HG03064 (cell line): ENCODE measurements around the gene EPHA6.
A peak's percentile ranks its signal among the peaks of the same experiment; 100 is the strongest.

Source experiments
- ATAC-seq: cut with Tn5 transposase; IDR thresholded peaks from one replicate; pipeline ENCODE4 v1.9.1; 2021; ENCODE audit warnings: low read depth; ENCODE audit not compliant: unreplicated experiment

The EPHA6 gene

DNA sequence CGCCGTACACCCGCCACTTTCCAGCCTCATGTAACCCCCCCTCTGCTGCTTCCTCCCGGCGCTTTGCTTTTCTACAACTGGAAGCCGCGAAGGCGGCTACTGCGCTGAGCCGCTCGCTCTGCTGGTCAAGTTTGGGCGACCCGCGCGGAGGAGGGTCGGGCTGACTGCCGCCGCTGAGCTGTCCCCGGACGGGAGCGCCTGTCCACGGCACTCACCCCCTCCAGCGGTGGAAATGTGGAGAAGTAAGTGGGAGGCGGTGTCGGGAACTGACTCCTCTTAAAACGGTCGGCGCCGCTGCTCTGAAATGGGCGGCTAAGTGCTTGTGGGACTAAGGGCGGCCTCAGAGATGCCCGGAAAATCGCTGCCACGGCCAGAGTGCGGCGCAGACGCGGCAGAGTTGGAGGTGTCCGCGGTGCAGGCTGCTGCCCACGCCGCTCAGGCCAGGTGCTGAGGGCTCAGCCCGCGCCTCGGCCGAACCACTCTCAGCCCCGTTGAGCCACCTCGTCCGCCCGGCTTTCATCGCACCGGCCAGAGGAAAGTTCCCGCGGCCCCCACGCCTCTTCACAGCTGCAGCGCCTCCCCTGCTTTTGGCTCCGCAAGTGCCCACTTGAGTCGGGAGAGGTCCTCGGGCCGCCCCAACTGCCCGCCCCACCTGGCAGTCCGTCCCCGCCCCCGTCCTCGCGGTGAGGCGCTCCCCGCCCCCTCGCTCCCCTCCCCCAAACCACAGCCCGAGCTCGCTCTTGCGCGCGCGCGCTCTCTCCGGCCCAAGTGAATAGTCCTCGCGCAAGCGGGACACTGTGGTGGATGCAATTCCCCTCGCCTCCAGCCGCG lies at the start of gene EPHA6:
EPHA6 (plus strand) TSS at position 775 of the 831 bp plus-strand sequence.
- peak; percentile 20 for ATAC-seq

DNA sequence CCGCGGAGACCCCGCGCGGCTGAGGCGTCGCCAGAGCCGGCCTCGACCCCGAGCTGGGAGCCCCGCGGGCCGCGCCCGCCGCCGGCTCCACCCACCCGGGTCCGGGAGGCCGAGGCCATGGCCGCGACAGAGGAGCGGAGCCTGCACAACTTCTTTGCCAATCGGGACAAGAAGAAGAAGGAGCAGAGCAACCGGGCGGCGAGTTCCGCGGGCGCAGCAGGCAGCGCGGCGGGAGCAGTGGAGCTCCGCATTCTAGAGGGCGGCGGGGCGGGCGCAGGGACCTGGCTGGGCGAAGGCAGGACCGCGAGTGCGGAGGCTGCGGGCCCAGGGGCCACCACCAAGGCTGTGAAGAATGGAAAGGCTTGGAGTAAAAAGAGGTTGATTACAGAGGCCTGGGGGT lies 37.6 kb upstream of the EPHA6 start:
- ATAC-seq: no peak

GRCh38 chr3:96779810-96780209 lies 34.6 kb upstream of the EPHA6 start:
- ATAC-seq: no peak

DNA sequence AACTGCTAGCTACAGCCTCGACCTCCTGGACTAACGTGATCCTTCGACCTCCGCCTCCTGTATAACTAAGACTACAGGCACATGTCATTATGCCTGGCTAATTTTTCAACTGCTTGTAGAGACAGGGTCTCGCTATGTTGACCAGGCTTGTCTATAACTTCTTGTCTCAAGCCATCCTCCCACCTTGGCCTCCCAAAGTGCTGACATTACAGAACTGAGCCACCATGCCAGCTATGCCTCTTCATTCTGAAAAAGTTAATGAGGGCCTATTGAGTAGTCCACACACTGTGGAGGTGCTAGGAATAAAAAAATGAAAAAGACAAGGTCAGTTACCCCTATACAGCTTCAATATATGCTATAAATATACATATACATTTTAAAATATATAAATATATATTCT lies 18.3 kb upstream of the EPHA6 start:
- ATAC-seq: no peak

DNA sequence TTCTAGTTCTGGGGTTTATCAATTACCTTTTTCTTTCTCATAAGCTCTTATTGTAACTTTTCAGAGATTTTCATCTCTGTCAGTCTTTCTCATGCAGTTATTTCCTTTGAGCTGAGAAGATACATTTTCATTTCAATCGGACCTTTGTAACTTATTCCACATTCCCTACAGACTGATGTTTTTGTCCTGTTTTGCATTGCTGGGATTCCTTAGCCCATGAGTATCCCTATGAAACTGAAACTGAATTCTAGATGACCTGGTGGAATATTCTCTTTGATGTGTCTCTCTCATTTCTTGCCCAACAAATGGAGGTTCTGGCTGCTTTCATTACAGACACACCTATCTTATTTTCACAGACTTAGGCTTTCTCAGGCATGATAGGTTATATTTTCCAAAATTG lies 10.5 kb upstream of the EPHA6 start:
- no peak for ATAC-seq

- no peak for ATAC-seq
These were observed 8.1 kb upstream of the EPHA6 start for GRCh38 chr3:96806341-96806740.

DNA sequence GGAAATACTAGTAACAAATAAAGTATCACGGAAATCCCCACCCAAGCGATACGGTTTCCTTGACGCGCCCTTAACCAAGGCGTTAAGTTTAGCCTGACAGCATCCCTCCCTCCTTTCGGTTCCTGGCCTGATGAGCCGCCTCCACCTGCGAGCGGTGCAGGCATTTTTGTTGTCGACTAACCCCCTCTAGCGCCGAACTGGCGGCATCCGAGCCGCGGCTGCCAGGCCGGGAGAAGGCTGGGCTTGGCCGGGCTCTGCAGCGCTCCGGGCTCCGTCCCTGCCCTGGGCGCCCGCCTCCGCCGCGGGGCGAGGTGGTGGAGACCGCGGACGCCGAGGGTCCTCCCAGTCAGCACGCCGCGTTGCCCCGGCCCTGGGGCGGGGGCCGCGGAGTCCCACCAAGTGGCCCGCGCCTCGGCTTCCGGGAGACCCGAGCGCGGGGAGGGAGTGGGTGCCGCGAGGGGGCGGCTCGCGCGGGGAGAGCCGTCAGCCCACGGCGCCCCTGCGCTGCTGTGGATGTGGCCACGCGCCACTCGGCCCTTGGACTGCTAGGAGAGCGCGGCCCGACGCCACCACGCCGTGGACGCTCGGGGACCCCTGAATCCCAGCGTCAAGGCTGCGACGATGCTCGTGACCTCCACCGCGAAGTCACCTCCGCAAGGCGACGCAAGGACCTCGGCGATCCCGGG lies 1.1 kb upstream of the EPHA6 start:
- peak; percentile 99 for ATAC-seq

- no peak for ATAC-seq
These were observed 515 bp downstream of the EPHA6 start for GRCh38 chr3:96814651-96815567.

DNA sequence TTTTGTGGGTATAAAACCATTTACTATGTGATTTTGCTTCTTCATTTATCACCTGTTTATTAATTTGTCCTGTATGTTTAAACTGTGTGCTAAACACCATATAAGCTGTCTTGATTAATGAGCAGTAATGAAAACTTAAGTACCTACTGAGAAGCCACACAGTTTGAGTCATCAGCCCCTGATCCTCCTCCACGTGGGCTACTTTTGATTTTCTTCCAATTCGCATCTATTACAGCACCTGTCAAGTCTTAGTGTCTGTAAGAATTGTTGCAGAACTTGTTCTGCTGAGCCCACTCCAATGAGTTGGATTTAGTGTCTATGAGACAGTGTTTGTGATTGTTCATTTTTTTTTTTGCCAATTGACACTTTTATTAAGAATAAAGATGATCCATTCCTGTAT lies 16.8 kb downstream of the EPHA6 start:
- no peak for ATAC-seq

GRCh38 chr3:96833301-96833700 lies 18.9 kb downstream of the EPHA6 start:
- no peak for ATAC-seq

GRCh38 chr3:96836153-96836915 lies 21.9 kb downstream of the EPHA6 start:
- ATAC-seq: no peak

DNA sequence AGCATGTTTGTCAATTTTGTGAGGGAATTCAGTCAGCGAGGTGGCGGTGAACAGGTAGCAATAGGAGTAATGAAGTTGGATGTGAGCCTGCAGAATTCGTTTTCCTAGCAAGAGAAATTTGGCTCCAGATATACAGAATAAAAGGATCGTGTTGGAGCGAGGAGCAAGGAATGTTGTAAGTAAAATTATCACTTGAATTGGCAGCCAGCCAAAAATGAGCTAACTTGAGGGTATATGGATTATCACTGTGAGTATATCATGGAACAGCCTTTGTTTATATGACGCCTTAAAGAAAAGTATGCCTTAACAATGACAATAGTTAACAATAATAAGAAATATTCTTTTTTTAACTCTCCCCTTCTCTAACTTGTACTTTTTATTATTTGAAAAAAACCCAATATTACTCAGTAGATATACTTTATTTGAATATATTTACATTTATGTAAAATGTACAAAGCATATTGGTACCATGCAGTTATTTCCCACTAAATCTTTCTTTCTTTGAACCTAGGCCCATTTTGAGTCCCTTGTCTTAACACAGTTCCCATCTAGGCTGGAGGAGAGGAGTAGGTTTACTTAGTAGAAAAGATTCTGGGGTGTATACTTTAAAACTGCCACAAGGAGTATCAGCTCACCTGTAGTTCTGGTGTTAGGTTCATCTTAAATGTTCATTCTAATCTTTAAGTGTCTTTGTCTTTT lies 29.3 kb downstream of the EPHA6 start:
- ATAC-seq: no peak

- ATAC-seq: no peak
These were observed 29.8 kb downstream of the EPHA6 start for GRCh38 chr3:96844204-96844514.

- ATAC-seq: no peak
These were observed 38.5 kb downstream of the EPHA6 start for GRCh38 chr3:96852849-96853248.

DNA sequence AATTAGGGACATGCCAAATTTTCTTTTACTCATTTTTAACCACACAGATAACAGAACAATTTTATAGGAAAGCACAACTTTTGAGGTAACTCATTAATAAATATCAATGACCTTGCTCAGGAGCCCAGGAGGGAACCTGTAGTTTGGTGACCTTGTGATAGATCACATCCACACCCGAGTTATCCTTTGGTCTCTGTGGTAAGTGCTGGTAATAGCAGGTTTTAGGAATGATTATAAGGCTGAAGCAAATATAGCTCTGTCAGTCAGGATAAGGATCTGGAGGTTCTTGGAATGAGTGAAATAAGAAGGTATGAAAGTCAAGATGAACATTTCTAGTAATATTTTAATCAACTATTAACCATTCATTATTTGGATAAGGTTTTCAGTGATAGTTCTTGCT lies 46.5 kb downstream of the EPHA6 start:
- ATAC-seq: no peak

GRCh38 chr3:96863129-96863740 lies 48.8 kb downstream of the EPHA6 start:
- ATAC-seq: no peak

- ATAC-seq: no peak
These were observed 51.2 kb downstream of the EPHA6 start for GRCh38 chr3:96865605-96866004.

DNA sequence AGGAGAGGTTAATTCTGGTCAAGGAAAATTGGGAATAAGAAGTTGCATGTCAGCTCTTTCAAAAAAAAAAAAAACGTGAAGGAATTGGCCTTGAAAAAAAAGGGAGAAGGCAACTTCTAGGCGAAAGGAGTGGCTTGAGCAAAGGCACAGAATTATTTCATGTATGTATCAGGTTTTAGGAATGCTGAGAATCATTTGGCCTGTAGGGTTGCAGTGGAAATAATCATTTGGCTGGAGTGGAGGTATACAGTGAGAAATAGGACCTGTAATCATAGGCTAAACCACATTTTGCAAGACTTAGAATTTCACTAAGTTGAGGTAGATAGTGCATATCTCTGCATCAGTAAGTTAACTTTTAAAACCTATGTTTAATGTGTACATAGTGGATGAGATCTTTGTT lies 54.9 kb downstream of the EPHA6 start:
- ATAC-seq: no peak

- ATAC-seq: no peak
These were observed 63.1 kb downstream of the EPHA6 start for GRCh38 chr3:96877510-96877909.
